Brain microvascular endothelial cell (primary cell): Measurements from ENCODE around the gene STAT3.
A peak's percentile ranks its signal among the peaks of the same experiment; 100 is the strongest.

Source experiments
- DNase-seq: peaks from one replicate; pipeline ENCODE4 v3.0.0-alpha.2; 2020
- H3K27ac ChIP-seq: fragments of 250-450 bp; sonication (Bioruptor Pico); 2 replicates; pipeline ENCODE4 v1.5.1; 2020; ENCODE audit warnings: mild to moderate bottlenecking, moderate library complexity
- H3K27me3 ChIP-seq: fragments of 250-450 bp; sonication (Bioruptor Pico); replicated peaks from 2 replicates; pipeline ENCODE4 v1.5.1; 2020; ENCODE audit warnings: mild to moderate bottlenecking
- H3K36me3 ChIP-seq: fragments of 250-450 bp; sonication (Bioruptor Pico); replicated peaks from 2 replicates; pipeline ENCODE4 v1.5.1; 2020; ENCODE audit warnings: mild to moderate bottlenecking
- H3K4me3 ChIP-seq: 2 replicates; pipeline ENCODE4 v1.5.1; 2011; ENCODE audit warnings: low read depth, mild to moderate bottlenecking, control low read depth, low read length, moderate library complexity
- in situ Hi-C: cut with HindIII; loops from 2 replicates; pipeline ENCODE4 v1.10.0; 2017; ENCODE audit warnings: low sequenced_read_pairs, low pct_ligation_motif_present
- TF ChIP-seq, protein P1 (sequence below): IDR thresholded peaks from 2 replicates; pipeline ENCODE4 v1.5.1; 2011; ENCODE audit warnings: low read depth, mild to moderate bottlenecking, moderate library complexity, low read length, control low read depth, inconsistent platforms; ENCODE audit errors: missing control alignments

The STAT3 gene

DNA sequence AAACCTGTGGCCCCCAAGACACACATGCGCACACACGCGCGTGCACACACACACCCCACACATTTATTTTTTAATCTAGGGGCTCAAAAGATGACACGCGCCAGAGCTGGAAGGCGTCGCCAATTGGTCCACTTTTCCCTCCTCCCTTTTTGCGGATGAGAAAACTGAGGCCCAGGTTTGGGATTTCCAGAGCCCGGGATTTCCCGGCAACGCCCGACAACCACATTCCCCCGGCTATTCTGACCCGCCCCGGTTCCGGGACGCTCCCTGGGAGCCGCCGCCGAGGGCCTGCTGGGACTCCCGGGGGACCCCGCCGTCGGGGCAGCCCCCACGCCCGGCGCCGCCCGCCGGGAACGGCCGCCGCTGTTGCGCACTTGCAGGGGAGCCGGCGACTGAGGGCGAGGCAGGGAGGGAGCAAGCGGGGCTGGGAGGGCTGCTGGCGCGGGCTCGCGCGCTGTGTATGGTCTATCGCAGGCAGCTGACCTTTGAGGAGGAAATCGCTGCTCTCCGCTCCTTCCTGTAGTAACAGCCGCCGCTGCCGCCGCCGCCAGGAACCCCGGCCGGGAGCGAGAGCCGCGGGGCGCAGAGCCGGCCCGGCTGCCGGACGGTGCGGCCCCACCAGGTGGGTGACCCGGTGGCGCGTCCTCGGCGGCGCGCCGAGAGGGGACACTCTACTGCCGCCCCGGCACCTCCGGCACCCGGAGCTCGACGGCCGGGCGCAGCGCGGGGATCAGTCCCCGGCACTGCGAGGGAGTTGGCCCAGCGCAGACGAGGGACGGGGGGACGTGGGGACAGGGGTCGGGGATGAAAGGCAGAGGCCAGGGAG is 100.1 kb downstream of the STAT3 start, which contains the start of gene STAT5A:
Gene STAT5A, plus strand, starts transcription at position 522 of the 826 bp plus-strand sequence. CDS start 914 bp downstream, outside the sequence.
- TF ChIP-seq, protein P1, sequence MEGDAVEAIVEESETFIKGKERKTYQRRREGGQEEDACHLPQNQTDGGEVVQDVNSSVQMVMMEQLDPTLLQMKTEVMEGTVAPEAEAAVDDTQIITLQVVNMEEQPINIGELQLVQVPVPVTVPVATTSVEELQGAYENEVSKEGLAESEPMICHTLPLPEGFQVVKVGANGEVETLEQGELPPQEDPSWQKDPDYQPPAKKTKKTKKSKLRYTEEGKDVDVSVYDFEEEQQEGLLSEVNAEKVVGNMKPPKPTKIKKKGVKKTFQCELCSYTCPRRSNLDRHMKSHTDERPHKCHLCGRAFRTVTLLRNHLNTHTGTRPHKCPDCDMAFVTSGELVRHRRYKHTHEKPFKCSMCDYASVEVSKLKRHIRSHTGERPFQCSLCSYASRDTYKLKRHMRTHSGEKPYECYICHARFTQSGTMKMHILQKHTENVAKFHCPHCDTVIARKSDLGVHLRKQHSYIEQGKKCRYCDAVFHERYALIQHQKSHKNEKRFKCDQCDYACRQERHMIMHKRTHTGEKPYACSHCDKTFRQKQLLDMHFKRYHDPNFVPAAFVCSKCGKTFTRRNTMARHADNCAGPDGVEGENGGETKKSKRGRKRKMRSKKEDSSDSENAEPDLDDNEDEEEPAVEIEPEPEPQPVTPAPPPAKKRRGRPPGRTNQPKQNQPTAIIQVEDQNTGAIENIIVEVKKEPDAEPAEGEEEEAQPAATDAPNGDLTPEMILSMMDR, result no peak
- in situ Hi-C loops, result no loop called here
- DNase-seq, result peak; percentile 59
- H3K4me3 ChIP-seq, result peak within 1 kb of the TSS; percentile 41
- no peaks in the 10 kb centered on the region for H3K36me3 ChIP-seq
- H3K27me3 ChIP-seq, result no peaks in the 10 kb centered on the region
- H3K27ac ChIP-seq, result no peak within 1 kb of the TSS

GRCh38 chr17:42287305-42287976 is 100.8 kb downstream of the STAT3 start:
- Histone ChIP-seq H3K27ac (no peak overlapping the region), H3K4me3 (peak overlapping the region; percentile 41), H3K36me3 (no peaks in the 10 kb centered on the region), H3K27me3 (no peaks in the 10 kb centered on the region)
- no peak for DNase-seq
- in situ Hi-C loops, result no loop called here
- TF ChIP-seq, protein P1, result no peak

GRCh38 chr17:42286411-42287221 is 101.6 kb downstream of the STAT3 start:
- DNase-seq, result no peak
- no peak overlapping the region for H3K4me3 ChIP-seq

DNA sequence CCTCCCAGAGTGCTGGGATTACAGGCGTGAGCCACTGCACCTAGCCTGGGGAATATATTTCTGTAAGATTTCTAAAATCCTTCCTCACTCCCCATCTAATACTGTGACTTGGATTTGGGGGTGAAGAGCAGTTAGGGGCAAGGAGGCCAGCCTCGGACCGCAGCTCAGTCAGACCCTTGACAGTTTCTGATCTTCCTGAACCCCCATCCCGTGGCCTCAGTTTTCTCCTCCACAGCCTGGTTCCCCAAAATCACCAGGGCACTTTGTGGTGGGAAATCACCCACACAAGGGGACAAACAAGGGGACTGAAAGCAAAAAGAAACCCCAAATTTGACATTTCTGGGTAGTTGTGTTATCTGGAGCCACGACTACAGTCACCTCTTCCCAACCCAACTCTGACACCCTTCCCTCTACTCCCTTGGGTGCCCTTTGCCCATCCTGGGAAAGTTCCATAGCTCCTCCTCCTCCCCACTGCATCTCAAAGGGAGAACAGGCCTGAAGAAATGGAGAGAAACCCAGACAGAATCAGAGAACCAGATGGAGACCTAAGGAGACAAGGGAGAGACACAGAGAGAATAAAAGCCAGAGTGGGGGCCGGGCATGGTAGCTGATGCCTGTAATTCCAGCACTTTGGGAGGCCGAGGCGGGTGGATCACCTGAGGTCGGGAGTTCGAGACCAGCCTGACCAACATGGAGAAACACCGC is 102.7 kb downstream of the STAT3 start:
- DNase-seq, result no peak
- Histone ChIP-seq H3K27me3 (no peaks in the 10 kb centered on the region), H3K4me3 (no peak overlapping the region), H3K27ac (no peak overlapping the region), H3K36me3 (no peaks in the 10 kb centered on the region)
- TF ChIP-seq, protein P1, result no peak
- in situ Hi-C loops, result no loop called here

More at GRCh38 chr17:42286411-42287221, 101.6 kb downstream of the STAT3 start:
- H3K27ac ChIP-seq, result no peak overlapping the region
- TF ChIP-seq, protein P1, result no peak
- H3K36me3 ChIP-seq, result no peaks in the 10 kb centered on the region
- H3K27me3 ChIP-seq, result no peaks in the 10 kb centered on the region
- in situ Hi-C loops, result no loop called here

- in situ Hi-C loops, result no loop called here
- DNase-seq, result no peak
- H3K36me3 ChIP-seq, result no peaks in the 10 kb centered on the region
- no peaks in the 10 kb centered on the region for H3K27me3 ChIP-seq
- H3K4me3 ChIP-seq, result no peak overlapping the region
- TF ChIP-seq, protein P1, result no peak
- no peak overlapping the region for H3K27ac ChIP-seq
Observed at GRCh38 chr17:42284566-42284965, 103.7 kb downstream of the STAT3 start.
